ENCODE results near the gene DDX28. TPM values are rescaled to one million over a fixed set of nuclear protein-coding genes. Genes with fewer than 3 reads are reported as not detected.
A peak's percentile ranks its signal among the peaks of the same experiment; 100 is the strongest.
"Not testable (repeated sequence)": the region's sequence is repeated elsewhere in the genome, so short reads cannot be mapped to it uniquely, and the experiment has no call there.

DDX28 gene
- total RNA-seq, 1 experiment from 2014 or later: 18.0 TPM

DNA sequence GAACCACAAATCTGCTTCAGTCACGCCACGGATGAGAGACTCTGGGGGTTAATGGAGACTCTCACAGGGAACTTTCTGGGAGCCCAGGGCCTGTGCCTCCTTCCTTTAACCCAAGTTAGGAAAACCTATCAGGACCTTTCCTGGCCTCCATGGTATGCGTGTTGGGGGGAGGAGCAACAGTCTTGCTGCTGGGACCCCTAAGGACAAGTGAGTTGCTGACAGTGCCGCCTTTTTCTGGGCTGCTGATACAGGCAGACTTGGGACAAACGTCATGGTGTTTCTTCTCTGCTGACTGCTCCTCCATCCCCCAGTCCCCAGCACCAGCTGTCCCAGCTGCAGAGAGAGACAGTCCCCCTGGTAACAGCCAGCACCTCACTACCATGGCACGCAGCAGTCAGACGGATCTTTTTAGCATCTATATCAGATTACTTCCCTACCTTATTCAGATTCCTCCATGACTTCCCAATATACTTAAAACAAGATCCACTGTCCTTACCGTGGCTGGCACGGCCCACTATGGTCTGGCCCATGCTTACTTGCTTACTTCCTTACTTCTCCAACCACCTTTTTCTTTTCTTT lies 13.8 kb downstream of the DDX28 start:
- Histone ChIP-seq H3K27me3 (no peaks in the 10 kb centered on the region), H3K4me3 (no peak overlapping the region), H3K9me3 (no peaks in the 10 kb centered on the region), H3K36me3 (no peaks in the 10 kb centered on the region)
- DNase-seq: no peak

DNA sequence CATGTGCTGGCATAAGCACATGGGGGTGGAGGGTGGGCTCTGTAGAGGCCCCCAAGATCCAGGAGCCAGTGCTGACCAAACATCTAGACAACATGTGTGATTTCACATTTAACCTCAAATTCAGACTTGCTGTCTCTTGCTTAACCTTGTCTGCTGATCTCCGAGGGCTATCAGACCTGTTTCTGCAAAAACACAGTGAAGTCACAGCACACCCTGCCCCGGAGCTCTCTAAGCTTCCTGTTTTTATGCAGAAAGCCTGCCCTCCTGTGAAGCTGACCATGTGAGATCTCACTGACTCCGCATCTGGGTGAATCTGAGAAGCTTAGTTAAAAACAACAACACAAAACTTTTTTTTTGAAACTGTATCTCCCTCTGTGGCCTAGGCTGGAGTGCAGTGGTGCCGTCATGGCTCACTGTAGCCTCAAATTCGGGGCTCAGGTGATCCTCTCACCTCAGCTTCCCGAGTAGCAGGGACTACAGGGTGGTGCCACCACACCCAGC lies 17.2 kb downstream of the DDX28 start:
- H3K4me3 ChIP-seq: no peak overlapping the region
- no peaks in the 10 kb centered on the region for H3K27me3 ChIP-seq
- DNase-seq: no peak
- H3K9me3 ChIP-seq: no peaks in the 10 kb centered on the region
- H3K36me3 ChIP-seq: no peaks in the 10 kb centered on the region

DNA sequence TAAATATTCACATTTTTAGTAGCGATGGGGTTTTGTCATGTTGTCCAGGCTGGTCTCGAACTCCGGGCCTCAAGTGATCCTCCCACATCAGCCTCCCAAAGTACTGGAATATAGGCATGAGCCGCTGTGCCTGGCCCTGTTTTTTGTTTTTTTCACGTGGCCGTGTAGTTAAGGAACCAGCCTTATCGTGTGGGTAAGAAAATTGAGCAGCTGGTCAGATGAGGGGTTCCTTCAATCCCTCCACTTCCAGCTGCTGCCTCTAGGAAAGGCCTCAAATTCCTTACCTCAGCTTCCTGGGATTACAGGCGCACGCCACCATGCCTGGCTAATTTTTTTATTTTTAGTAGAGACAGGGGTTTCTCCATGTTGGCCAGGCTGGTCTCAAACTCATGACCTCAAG lies 17.8 kb downstream of the DDX28 start:
- Histone ChIP-seq H3K4me3 (no peak overlapping the region), H3K27me3 (no peaks in the 10 kb centered on the region), H3K36me3 (no peaks in the 10 kb centered on the region), H3K9me3 (no peaks in the 10 kb centered on the region)
- DNase-seq: no peak

DNA sequence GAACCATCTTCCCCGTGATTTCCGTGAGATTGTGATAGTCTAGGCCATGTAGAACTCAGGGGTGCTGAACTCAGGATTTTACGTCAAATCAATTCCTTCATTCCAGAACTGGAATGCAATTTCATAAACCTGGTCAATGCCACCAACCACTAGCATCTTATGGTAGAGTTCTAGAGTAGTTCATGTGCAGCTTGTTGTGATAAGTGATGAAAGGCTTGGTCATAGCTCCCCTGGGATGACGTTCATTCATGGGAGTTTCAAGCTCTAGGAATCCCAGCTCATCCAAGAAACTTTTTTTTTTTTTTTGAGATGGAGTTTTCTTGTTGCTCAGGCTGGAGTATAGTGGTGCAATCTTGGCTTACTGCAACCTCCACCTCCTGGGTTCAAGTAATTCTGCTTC lies 20.0 kb downstream of the DDX28 start:
- DNase-seq: no peak
- H3K9me3 ChIP-seq: no peaks in the 10 kb centered on the region
- H3K27me3 ChIP-seq: no peaks in the 10 kb centered on the region
- H3K4me3 ChIP-seq: no peak overlapping the region
- H3K36me3 ChIP-seq: no peaks in the 10 kb centered on the region

DNA sequence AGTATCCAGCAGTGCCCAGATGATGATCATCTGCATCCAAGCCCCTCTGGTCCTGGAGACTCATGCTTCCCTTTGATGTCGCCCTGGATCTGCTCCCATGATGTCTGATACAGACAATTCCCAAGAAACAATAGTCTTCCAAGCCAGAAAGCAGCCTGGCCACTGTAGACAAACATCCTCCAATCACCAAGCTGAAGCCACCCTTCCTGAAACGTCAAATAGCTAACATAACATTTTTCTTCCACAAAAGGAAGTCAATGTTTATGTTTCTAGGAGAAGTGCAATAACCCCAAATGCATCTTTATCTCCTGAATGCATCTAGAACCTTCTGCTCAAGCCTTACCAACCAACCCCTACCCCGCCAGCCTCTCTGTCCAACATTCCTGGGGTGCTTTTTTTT lies 22.6 kb downstream of the DDX28 start:
- DNase-seq: no peak
- Histone ChIP-seq H3K36me3 (no peaks in the 10 kb centered on the region), H3K4me3 (no peak overlapping the region), H3K27me3 (no peaks in the 10 kb centered on the region), H3K9me3 (no peaks in the 10 kb centered on the region)

DNA sequence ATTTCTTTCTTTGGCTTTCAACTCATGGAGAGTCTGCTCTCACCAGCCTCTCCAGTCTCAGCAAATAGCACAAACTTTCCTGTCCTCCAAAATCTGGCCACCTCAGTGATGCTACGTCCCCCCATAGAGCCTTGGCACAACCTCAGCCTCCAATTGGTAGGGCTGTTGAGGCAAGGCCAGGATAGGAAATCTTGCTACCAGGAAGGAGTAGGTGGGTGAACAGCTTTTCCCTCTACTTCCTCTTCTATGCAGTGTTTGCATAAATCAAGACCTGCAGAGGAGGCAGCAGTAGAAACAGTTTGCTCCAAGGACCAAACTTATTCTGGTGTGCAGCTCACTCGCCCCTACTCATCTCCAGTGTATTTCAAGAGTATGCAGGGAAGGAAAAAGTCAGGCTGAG lies 23.0 kb downstream of the DDX28 start:
- Histone ChIP-seq H3K36me3 (no peaks in the 10 kb centered on the region), H3K4me3 (no peak overlapping the region), H3K9me3 (no peaks in the 10 kb centered on the region), H3K27me3 (no peaks in the 10 kb centered on the region)
- DNase-seq: no peak

DNA sequence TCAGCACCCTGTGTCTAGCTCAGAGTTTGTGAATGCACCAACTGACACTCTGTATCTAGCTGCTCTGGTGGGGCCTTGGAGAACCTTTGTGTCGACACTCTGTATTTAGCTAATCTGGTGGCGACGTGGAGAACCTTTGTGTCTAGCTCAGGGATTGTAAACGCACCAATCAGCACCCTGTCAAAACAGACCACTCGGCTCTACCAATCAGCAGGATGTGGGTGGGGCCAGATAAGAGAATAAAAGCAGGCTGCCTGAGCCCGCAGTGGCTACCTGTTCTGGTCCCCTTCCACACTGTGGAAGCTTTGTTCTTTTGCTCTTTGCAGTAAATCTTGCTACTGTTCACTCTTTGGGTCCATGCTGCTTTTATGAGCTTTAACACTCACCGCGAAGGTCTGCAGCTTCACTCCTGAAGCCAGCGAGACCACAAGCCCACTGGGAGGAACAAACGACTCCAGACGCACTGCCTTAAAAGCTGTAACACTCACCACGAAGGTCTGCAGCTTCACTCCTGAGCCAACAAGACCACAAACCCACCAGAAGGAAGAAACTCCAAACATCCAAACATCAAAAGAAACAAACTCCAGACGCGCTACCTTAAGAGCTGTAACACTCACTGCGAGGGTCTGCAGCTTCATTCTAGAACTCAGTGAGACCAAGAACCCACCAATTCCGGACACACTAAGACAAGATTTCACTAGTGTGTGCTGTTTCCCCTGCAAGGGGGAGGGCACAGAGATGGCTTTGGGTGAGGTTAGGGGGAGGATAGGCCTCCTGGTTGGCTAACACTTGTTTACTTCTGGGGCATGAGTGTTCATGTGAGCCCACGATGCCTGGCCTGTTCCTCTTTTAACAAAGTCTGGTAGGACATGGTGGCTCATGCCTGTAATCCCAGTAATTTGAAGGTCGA lies 24.0 kb downstream of the DDX28 start, which contains the start of gene DPEP2:
DPEP2 (minus strand) TSS at position 706 of the 910 bp plus-strand sequence. CDS start 6,272 bp downstream, outside the sequence.
- not testable (repeated sequence) for H3K36me3 ChIP-seq, DNase-seq, H3K9me3 ChIP-seq, H3K4me3 ChIP-seq, H3K27me3 ChIP-seq

DNA sequence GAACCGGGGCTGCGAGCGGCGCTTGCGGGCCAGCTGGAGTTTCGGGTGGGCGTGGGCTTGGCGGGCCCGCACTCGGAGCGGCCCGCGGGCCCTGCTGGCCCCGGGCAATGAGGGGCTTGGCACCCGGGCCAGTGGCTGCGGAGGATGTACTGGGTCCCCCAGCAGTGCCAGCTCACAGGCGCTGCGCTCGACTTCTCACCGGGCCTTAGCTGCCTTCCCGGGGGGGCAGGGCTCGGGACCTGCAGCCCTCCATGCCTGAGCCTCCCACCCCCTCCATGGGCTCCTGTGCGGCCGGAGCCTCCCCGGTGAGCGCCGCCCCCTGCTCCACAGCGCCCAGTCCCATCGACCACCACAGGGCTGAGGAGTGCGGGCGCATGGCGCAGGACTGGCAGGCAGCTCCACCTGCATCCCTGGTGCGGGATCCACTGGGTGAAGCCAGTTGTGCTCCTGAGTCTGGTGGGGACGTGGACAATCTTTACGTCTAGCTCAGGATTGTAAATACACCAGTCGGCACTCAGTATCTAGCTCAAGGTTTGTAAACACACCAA lies 24.7 kb downstream of the DDX28 start:
- H3K4me3 ChIP-seq, H3K27me3 ChIP-seq, DNase-seq, H3K9me3 ChIP-seq, H3K36me3 ChIP-seq: not testable (repeated sequence)

DNA sequence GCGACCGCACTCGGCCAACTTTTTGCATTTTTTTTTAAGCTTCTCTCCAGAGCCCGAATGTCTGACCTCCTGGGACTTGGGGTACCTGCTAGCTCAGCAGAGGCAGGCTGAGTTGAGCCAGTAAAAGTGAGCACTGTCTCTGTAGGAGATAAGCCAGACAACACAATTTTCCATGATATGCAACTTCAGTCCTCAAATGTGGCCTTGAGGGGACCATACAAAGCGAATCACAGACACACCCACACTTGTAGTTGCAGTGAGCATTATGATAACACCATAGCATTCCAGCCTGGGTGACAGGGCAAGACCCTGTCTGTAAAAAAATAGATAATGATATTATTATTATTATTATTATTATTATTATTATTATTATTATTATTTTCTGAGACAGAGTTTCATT lies 26.4 kb downstream of the DDX28 start:
- DNase-seq: no peak
- Histone ChIP-seq H3K36me3 (no peaks in the 10 kb centered on the region), H3K4me3 (no peak overlapping the region), H3K27me3 (no peaks in the 10 kb centered on the region), H3K9me3 (no peaks in the 10 kb centered on the region)

DNA sequence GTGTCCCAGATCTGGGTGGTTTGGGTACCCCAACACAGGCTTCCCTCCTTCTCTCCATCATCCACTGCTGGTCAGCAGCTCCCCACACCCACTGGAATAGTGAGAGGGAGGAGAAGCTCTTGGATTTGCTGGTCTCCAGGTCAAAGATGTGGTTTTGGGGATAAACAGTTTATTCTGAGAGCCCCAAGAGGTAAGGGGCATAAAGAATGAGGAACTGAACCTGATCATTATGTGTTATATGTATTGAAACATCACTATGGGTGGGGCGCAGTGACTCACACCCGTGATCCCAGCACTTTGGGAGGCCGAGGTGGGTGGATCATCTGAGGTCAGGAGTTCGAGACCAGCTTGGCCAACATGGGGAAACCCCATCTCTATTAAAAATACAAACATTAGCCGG lies 27.6 kb downstream of the DDX28 start:
- DNase-seq: no peak
- Histone ChIP-seq H3K9me3 (no peaks in the 10 kb centered on the region), H3K4me3 (no peak overlapping the region), H3K27me3 (no peaks in the 10 kb centered on the region), H3K36me3 (no peaks in the 10 kb centered on the region)

DNA sequence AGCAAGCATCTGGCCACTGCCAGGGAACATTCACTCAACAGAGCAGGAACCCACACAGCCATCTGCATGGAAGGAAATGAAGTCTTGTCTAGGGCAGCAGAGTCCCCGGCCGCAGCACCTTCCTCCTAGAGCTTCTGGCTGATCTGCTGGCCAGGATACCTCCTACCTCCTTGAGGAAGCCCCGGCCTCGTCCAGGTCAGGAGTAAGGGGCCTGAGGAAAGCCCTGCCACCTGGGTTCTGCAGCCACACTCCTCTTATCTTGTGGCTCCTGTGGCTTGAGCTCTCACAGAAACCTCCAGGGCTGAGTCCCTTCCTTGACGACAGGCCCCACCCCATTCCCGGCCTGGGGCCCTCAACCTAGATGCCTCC lies 29.0 kb downstream of the DDX28 start:
- H3K4me3 ChIP-seq, H3K9me3 ChIP-seq, DNase-seq, H3K36me3 ChIP-seq, H3K27me3 ChIP-seq: not testable (repeated sequence)

DNA sequence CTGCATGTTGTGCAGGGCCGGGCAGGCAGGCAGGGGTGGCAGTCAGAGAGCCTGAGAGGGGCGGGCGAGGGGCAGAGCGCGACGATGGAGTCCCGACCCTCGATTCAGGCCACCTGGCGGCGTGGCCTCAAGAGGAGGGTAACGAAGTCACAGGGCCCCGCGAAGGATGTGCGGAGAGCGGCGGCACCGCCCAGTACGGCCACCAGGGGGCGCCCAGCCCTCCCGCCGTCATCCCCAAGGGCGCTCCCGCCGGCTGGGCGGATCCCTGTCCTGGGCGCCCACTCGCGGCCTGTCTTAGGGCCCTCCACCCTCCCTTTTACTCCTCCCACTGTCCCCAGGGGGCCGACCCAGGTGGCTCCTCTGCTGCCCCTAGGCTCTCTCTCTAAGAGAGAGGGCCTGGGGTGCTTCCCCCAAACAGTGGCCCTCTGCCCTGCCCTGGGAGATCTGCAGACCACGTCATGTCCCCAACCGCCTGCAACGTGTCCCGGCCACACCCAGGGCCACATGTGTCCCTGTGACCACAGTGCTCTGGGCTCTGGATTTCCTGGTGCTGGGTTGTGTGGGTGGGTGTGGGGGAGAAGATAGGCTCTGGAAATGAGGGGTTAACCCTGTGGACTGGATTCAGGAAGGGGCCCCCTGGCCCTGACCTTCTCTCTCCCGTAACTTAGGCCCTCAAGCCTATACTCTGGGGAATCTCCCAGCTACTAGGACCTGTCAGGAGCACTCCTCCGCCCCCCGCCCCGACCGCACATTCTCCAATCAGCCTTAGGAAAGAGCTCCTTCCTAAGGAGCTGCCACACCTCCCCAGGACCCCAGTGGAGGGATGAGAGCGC lies 29.6 kb downstream of the DDX28 start:
- no peak overlapping the region for H3K4me3 ChIP-seq
- H3K9me3 ChIP-seq: no peaks in the 10 kb centered on the region
- H3K36me3 ChIP-seq: no peaks in the 10 kb centered on the region
- DNase-seq: peak; percentile 71
- H3K27me3 ChIP-seq: no peaks in the 10 kb centered on the region

DNA sequence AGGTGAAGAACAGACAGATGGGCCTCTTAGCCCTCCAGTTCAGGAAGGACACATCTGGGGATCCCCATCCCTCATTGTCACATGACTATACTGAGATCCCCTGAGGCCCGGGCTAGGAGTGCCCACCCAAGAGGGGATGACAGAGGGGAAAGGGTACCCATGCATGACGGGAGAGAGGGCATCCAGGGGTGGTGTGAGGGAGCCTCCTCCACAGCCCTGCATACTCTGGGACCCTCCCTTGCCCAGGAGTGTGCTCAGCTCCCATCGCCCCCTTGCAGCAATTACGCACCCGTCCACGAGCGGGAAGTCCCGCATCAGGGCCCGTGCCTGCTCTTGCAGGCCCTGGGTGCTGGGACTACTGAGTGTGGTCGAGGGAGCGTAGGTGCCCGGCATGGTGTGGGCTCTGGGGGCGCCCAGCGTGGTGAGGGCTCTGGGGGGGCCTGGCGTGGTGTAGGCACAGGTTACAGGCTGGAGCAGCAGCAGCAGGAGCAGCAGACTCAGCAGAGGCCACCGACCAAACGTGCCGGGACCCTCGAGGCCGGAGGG lies 30.3 kb downstream of the DDX28 start:
- Histone ChIP-seq H3K4me3 (no peak overlapping the region), H3K9me3 (no peaks in the 10 kb centered on the region), H3K36me3 (no peaks in the 10 kb centered on the region), H3K27me3 (no peaks in the 10 kb centered on the region)
- DNase-seq: no peak

DNA sequence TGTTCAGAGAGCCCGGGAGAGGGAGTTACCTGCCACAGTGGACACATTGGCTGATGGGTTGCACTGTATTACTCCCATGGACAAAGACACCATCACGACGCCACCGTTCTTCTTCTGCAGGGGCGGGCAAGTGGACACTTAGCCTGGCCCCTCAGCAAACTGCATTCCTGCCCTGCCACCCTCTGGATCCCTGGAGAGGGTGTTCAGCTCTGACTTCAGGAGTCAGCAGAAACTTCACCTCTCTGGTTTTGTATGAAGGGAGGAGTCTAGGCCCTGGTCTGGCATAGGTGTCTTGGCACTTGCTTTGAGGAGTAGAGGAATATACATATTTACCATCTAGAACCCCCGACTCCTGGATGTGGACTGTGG lies 33.0 kb downstream of the DDX28 start:
- H3K27me3 ChIP-seq: no peaks in the 10 kb centered on the region
- no peak overlapping the region for H3K4me3 ChIP-seq
- H3K9me3 ChIP-seq: no peaks in the 10 kb centered on the region
- no peak for DNase-seq
- no peaks in the 10 kb centered on the region for H3K36me3 ChIP-seq

DNA sequence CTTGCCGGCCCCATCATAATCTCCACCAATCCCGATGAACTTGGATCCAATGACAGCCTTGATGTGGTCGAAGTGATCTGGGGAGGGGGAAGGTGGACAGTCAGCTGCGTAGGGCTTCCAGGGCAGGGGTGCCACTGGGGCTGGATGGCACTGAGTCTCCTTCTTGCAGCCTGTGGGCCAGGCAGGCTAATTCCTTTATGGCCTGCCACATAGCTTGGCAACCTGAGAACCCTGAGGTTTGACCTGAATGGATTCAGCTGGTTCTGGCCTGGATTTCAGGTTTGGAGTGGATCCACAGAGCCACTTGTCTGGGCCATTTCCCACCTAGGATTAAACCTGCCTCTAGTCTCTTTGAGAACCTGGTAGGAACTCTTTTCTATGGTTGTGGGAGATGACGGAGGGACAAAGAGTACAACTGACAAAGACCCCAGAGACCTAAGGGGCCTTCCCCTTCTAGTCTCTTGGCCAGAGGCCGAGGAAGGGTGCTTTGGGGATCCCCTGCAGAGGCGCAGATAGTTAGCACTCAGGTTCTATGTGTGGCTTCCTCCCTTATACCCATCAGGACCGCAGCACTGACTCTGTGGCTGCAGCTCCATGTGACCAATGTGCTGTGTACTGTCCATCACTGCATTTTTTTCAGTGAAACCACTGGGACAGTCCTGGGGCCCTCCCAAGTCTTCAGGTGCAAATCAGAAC lies 33.6 kb downstream of the DDX28 start:
- no peak overlapping the region for H3K4me3 ChIP-seq
- H3K9me3 ChIP-seq: no peaks in the 10 kb centered on the region
- H3K27me3 ChIP-seq: no peaks in the 10 kb centered on the region
- no peak for DNase-seq
- H3K36me3 ChIP-seq: no peaks in the 10 kb centered on the region

DNA sequence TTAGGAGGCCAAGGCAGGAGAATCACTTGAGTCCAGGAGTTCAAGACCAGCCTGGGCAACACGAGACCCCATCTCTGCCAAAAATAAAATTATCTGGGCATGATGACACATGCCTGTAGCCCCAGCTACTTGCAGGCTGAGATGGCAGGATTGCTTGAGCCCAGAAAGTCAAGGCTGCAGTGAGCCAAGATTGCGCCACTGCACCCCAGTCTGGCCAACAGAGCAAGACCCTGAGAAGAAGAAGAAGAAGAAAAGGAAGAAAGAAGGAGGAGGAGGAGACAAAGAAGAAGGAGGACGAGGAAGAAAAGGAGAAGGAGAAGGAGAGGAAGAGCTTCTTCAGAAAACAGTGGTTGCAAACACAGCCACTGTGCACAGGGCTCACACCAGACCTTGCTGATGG lies 34.4 kb downstream of the DDX28 start:
- no peak overlapping the region for H3K4me3 ChIP-seq
- no peaks in the 10 kb centered on the region for H3K27me3 ChIP-seq
- H3K36me3 ChIP-seq: no peaks in the 10 kb centered on the region
- no peaks in the 10 kb centered on the region for H3K9me3 ChIP-seq
- no peak for DNase-seq
